ENCODE measurements around the gene PYGM. TPM values are rescaled to one million over a fixed set of nuclear protein-coding genes. Genes with fewer than 3 reads are reported as not detected.

PYGM gene
- total and polyA plus RNA-seq, 2 experiments from 2014 or later = 1.5 to 3.9 TPM

GRCh38 chr11:64789331-64790204 is 29.8 kb upstream of the PYGM start:
- no peak overlapping the region for H3K27ac Mint-ChIP-seq
- Histone ChIP-seq H4K20me1 (replicated peaks; ENCODE audit: insufficient read depth) (no peaks in the 10 kb centered on the region), H3K27ac (ENCODE audit: low read depth) (no peak overlapping the region), H3K4me1 (ENCODE audit: insufficient read depth) (no peaks in the 10 kb centered on the region), H3F3A (replicated peaks; ENCODE audit: low read depth) (0 out of 2 replicates have a peak, but pooled peaks cover 2% of the 10 kb centered on the region), H2AFZ (no peak overlapping the region), H3K4me3 (no peak overlapping the region), H3K4me2 (no peak overlapping the region), H3K36me3 (ENCODE audit: insufficient read depth) (no peaks in the 10 kb centered on the region), H3K79me2 (replicated peaks; ENCODE audit: insufficient read depth) (no peaks in the 10 kb centered on the region), H3K9me2 (ENCODE audit: insufficient read depth) (no peaks in the 10 kb centered on the region), H3K27me3 (ENCODE audit: insufficient read depth) (no peaks in the 10 kb centered on the region)
- no peaks in the 10 kb centered on the region for H3K36me3 Mint-ChIP-seq (ENCODE audit: low read depth)
- ATAC-seq = no peak
- H3K4me1 Mint-ChIP-seq = no peaks in the 10 kb centered on the region; the same call in 2 of the 3 replicates
- no peak for DNase-seq (ENCODE audit: low spot score)
- peaks cover 7% of the 10 kb centered on the region for H3K27me3 Mint-ChIP-seq (ENCODE audit: insufficient read depth, low read depth, poor library complexity)
- H3K4me3 Mint-ChIP-seq = no peak overlapping the region
- no peaks in the 10 kb centered on the region for H3K9me3 Mint-ChIP-seq
- no peak for TF ChIP-seq CREB1 (CRISPR knock-in tag; IDR thresholded peaks at IDR 0.05; ENCODE audit: low read depth)
- no peak for TF ChIP-seq ZNF114 (CRISPR knock-in tag; IDR thresholded peaks at IDR 0.05)
- TF ChIP-seq JUNB (IDR thresholded peaks at IDR 0.05; ENCODE audit: unreplicated experiment) = no peak
- no peak for TF ChIP-seq POLR2AphosphoS5 (IDR thresholded peaks at IDR 0.05; ENCODE audit: low read depth)
- no peak for TF ChIP-seq STAT1 (IDR thresholded peaks at IDR 0.05; ENCODE audit: unreplicated experiment)
- no peak for TF ChIP-seq ETS1 (IDR thresholded peaks at IDR 0.05)

GRCh38 chr11:64788321-64789215 is 28.8 kb upstream of the PYGM start:
- no peaks in the 10 kb centered on the region for H3K9me2 ChIP-seq (ENCODE audit: insufficient read depth)
- no peaks in the 10 kb centered on the region for H3K27me3 ChIP-seq (ENCODE audit: insufficient read depth)
- no peaks in the 10 kb centered on the region for H4K20me1 ChIP-seq (replicated peaks; ENCODE audit: insufficient read depth)
- no peak overlapping the region for H3K4me3 Mint-ChIP-seq
- H3K9me3 Mint-ChIP-seq = no peaks in the 10 kb centered on the region
- no peaks in the 10 kb centered on the region for H3K4me1 ChIP-seq (ENCODE audit: insufficient read depth)
- no peak for TF ChIP-seq EZH2 (IDR thresholded peaks at IDR 0.05; ENCODE audit: low read depth, unreplicated experiment)
- TF ChIP-seq CTCF (conservative IDR thresholded peaks at IDR 0.05; ENCODE audit: low read depth in 2 of 2) = no peak
- no peak for TF ChIP-seq STAT1 (IDR thresholded peaks at IDR 0.05; ENCODE audit: unreplicated experiment)
- 0 out of 2 replicates have a peak, but pooled peaks cover 2% of the 10 kb centered on the region for H3F3A ChIP-seq (replicated peaks; ENCODE audit: low read depth)
- no peak overlapping the region for H3K27ac Mint-ChIP-seq
- no peak overlapping the region for H3K4me3 ChIP-seq
- no peak overlapping the region for H2AFZ ChIP-seq
- no peaks in the 10 kb centered on the region; the same call in 2 of the 3 replicates for H3K4me1 Mint-ChIP-seq
- H3K36me3 Mint-ChIP-seq (ENCODE audit: low read depth) = no peaks in the 10 kb centered on the region
- no peak overlapping the region for H3K27ac ChIP-seq (ENCODE audit: low read depth)
- ATAC-seq (no peak), DNase-seq (ENCODE audit: low spot score) (no peak)
- H3K4me2 ChIP-seq = no peak overlapping the region
- peaks cover 7% of the 10 kb centered on the region for H3K27me3 Mint-ChIP-seq (ENCODE audit: insufficient read depth, low read depth, poor library complexity)
- no peaks in the 10 kb centered on the region for H3K36me3 ChIP-seq (ENCODE audit: insufficient read depth)
- H3K79me2 ChIP-seq (replicated peaks; ENCODE audit: insufficient read depth) = no peaks in the 10 kb centered on the region

Data from GM23338 (cell line).